CD8-positive, alpha-beta memory T cell (primary cell): ENCODE data around the gene BEGAIN. TPM values are rescaled to one million over a fixed set of nuclear protein-coding genes. Genes with fewer than 3 reads are reported as not detected.

Source experiments
- CTCF ChIA-PET: fragments of 350-600 bp; sonication (Branson Sonifier 250); formaldehyde crosslinking; loops from one replicate; lab custom pipeline; 2021; ENCODE audit warnings: antibody characterized with exemption; lab: Charles Lee
- POLR2A ChIA-PET: fragments of 350-600 bp; sonication (Branson Sonifier 250); formaldehyde crosslinking; loops from one replicate; lab custom pipeline; 2021; ENCODE audit warnings: antibody characterized with exemption; lab: Charles Lee
- DNase-seq, 5 donors: peaks; one replicate each; pipeline versions ENCODE4 v3.0.0 to v3.0.0-alpha.2; 2020 to 2022; ENCODE audit warnings: mixed read lengths in 1 of 5
- H3K27ac ChIP-seq: one replicate; pipeline ENCODE4 v1.7.0; 2013; ENCODE audit warnings: low read depth, mild to moderate bottlenecking, low read length, moderate library complexity
- H3K27me3 ChIP-seq: 2 replicates; pipeline ENCODE4 v1.7.0; 2013; ENCODE audit warnings: low read length, mild to moderate bottlenecking; ENCODE audit not compliant: insufficient read depth, poor library complexity, severe bottlenecking
- H3K36me3 ChIP-seq: 2 replicates; pipeline ENCODE4 v1.7.0; 2013; ENCODE audit warnings: mild to moderate bottlenecking, low read length, moderate library complexity; ENCODE audit not compliant: insufficient read depth
- H3K4me1 ChIP-seq: 2 replicates; pipeline ENCODE4 v1.7.0; 2013; ENCODE audit warnings: mild to moderate bottlenecking, low read length, moderate library complexity; ENCODE audit not compliant: insufficient read depth
- H3K4me3 ChIP-seq: 2 replicates; pipeline ENCODE4 v1.7.0; 2013; ENCODE audit warnings: mild to moderate bottlenecking, low read length
- H3K9me3 ChIP-seq: 2 replicates; pipeline ENCODE4 v1.7.0; 2013; ENCODE audit warnings: mild to moderate bottlenecking, low read length
- H3K27ac Mint-ChIP-seq, 8 donors: one replicate each; pipeline ENCODE4 v1.8.0; 2020 to 2021; ENCODE audit warnings: mixed read lengths in 8 of 8, mild to moderate bottlenecking in 6 of 8, inconsistent platforms in 3 of 8, moderate library complexity in 3 of 8
- H3K27me3 Mint-ChIP-seq, 2 donors: one replicate each; pipeline ENCODE4 v1.8.0; 2020 to 2021; ENCODE audit warnings: mixed read lengths in 2 of 2, mild to moderate bottlenecking in 1 of 2, moderate library complexity in 1 of 2
- H3K36me3 Mint-ChIP-seq, 3 donors: one replicate each; pipeline ENCODE4 v1.8.0; 2020 to 2021; ENCODE audit warnings: mixed read lengths in 3 of 3, inconsistent platforms in 1 of 3, mild to moderate bottlenecking in 1 of 3
- H3K4me1 Mint-ChIP-seq, 3 donors: one replicate each; pipeline ENCODE4 v1.8.0; 2020 to 2021; ENCODE audit warnings: mixed read lengths in 3 of 3, inconsistent platforms in 1 of 3, mild to moderate bottlenecking in 1 of 3
- H3K4me3 Mint-ChIP-seq, 7 donors: one replicate each; pipeline ENCODE4 v1.8.0; 2020 to 2021; ENCODE audit warnings: mixed read lengths in 7 of 7, mild to moderate bottlenecking in 6 of 7, moderate library complexity in 4 of 7, inconsistent platforms in 2 of 7
- H3K9me3 Mint-ChIP-seq, 5 donors: one replicate each; pipeline ENCODE4 v1.8.0; 2020 to 2022; ENCODE audit warnings: mixed read lengths in 5 of 5, mild to moderate bottlenecking in 3 of 5, moderate library complexity in 2 of 5, inconsistent platforms in 1 of 5
- polyA plus RNA-seq: library from polyadenylated mRNA; unstranded; fragments of 300-500 nt; fragmentation: Illumina TruSeq; gene quantifications from one replicate; pipeline ENCODE4 v1.2.3, GENCODE V29; 2021
- total RNA-seq, 2 experiments: library from RNA; stranded (reverse); gene quantifications; one replicate each; pipeline ENCODE4 v1.2.3, GENCODE V29; 2021

Gene BEGAIN
- total and polyA plus RNA-seq, 3 experiments from 2014 or later: 0.26 to 2.4 (median 2.4) TPM

- H3K27me3 ChIP-seq: no peaks in the 10 kb centered on the region
- ChIA-PET CTCF (no interaction called here), POLR2A (no interaction called here)
- no peak overlapping the region for H3K4me3 ChIP-seq
- H3K4me3 Mint-ChIP-seq: no peak overlapping the region
- no peaks in the 10 kb centered on the region for H3K27me3 Mint-ChIP-seq
- H3K27ac Mint-ChIP-seq: no peak overlapping the region
- no peaks in the 10 kb centered on the region for H3K9me3 Mint-ChIP-seq
- no peak for DNase-seq
- no peaks in the 10 kb centered on the region for H3K36me3 ChIP-seq
- peaks cover 0 to 7% (median 4%) of the 10 kb centered on the region in 3 donors for H3K36me3 Mint-ChIP-seq
- H3K27ac ChIP-seq: no peak overlapping the region
- H3K9me3 ChIP-seq: no peaks in the 10 kb centered on the region
- H3K4me1 ChIP-seq: no peaks in the 10 kb centered on the region
- H3K4me1 Mint-ChIP-seq: no peaks in the 10 kb centered on the region
Measured at GRCh38 chr14:100498068-100498467, 89.1 kb downstream of the BEGAIN start.

DNA sequence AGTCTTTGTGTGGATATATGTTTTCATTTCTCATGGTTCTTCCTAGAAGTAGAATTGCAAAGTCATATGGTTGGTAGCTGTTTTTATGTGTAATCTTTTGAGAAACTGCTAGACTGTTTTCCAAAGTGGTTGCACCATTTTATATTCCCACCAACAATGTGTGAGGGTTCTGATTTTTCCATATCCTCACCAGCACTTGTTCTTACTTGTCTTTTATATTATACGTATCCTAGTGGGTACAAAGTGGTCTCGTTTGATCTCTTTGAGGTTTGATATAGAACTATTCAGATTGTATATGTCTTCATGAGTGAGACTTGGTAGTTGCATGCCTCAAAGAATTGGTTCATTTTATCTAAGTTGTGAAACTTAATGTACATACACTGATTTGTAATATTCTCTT lies 91.3 kb downstream of the BEGAIN start:
- no peak overlapping the region for H3K27ac Mint-ChIP-seq
- DNase-seq: no peak
- ChIA-PET POLR2A (no interaction called here), CTCF (interaction anchor here (1.0 kb wide), 1 partner anchor 167 kb away, joined by 3 read pairs; no protein-coding TSS in a partner anchor)
- peaks cover 0 to 5% (median 0%) of the 10 kb centered on the region in 3 donors for H3K36me3 Mint-ChIP-seq
- no peak overlapping the region for H3K4me3 Mint-ChIP-seq
- H3K4me1 Mint-ChIP-seq: no peaks in the 10 kb centered on the region
- Histone ChIP-seq H3K4me3 (no peak overlapping the region), H3K36me3 (no peaks in the 10 kb centered on the region), H3K4me1 (no peaks in the 10 kb centered on the region), H3K27ac (no peak overlapping the region), H3K9me3 (no peaks in the 10 kb centered on the region), H3K27me3 (no peaks in the 10 kb centered on the region)
- H3K27me3 Mint-ChIP-seq: no peaks in the 10 kb centered on the region
- no peaks in the 10 kb centered on the region for H3K9me3 Mint-ChIP-seq

GRCh38 chr14:100494645-100495044 lies 92.6 kb downstream of the BEGAIN start:
- no peak overlapping the region for H3K27ac Mint-ChIP-seq
- DNase-seq: no peak
- Histone ChIP-seq H3K27ac (no peak overlapping the region), H3K27me3 (no peaks in the 10 kb centered on the region), H3K4me3 (no peak overlapping the region), H3K36me3 (no peaks in the 10 kb centered on the region), H3K9me3 (no peaks in the 10 kb centered on the region), H3K4me1 (no peaks in the 10 kb centered on the region)
- no peaks in the 10 kb centered on the region for H3K9me3 Mint-ChIP-seq
- H3K4me1 Mint-ChIP-seq: no peaks in the 10 kb centered on the region
- ChIA-PET CTCF (interaction anchor here (0.7 kb wide), 1 partner anchor 151 kb away, joined by 3 read pairs; no protein-coding TSS in a partner anchor), POLR2A (no interaction called here)
- peaks cover 0 to 5% (median 1%) of the 10 kb centered on the region in 3 donors for H3K36me3 Mint-ChIP-seq
- no peaks in the 10 kb centered on the region for H3K27me3 Mint-ChIP-seq
- H3K4me3 Mint-ChIP-seq: no peak overlapping the region

DNA sequence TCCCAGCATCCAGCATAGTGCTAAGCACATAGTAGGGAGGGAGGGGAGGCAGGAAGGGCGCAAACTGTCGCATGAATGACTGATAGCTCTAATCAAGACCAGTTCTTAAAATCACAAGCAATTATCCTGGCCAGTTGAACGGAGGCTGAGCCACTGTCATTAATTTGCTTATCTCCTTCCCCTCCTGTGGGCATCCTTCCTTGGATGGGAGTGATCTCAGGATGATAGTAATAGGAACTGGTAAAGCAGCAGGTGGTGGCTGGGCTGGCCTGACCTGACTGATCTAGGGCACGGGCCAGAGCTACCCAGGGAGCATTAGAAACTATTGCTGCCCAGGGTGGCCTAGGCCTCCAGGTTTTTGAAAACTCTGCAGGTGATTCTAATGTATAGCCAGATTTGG lies 97.0 kb downstream of the BEGAIN start:
- POLR2A ChIA-PET: no interaction called here
- Mint-ChIP-seq H3K36me3 (peaks cover 1 to 8% (median 7%) of the 10 kb centered on the region in 3 donors), H3K27ac (no peak overlapping the region), H3K4me3 (no peak overlapping the region), H3K27me3 (no peaks in the 10 kb centered on the region), H3K9me3 (no peaks in the 10 kb centered on the region), H3K4me1 (peaks cover 17 to 34% (median 26%) of the 10 kb centered on the region in 3 donors)
- Histone ChIP-seq H3K27me3 (no peaks in the 10 kb centered on the region), H3K27ac (no peak overlapping the region), H3K9me3 (no peaks in the 10 kb centered on the region), H3K36me3 (no peaks in the 10 kb centered on the region), H3K4me1 (peaks cover 10% of the 10 kb centered on the region), H3K4me3 (no peak overlapping the region)
- no peak for DNase-seq
- CTCF ChIA-PET: no interaction called here

- ChIA-PET POLR2A (no interaction called here), CTCF (no interaction called here)
- Mint-ChIP-seq H3K36me3 (peaks cover 16 to 19% (median 18%) of the 10 kb centered on the region in 3 donors), H3K4me1 (peaks cover 17 to 35% (median 26%) of the 10 kb centered on the region in 3 donors), H3K4me3 (peak overlapping the region in 2 of 7 donors; percentile 41 to 46), H3K9me3 (no peaks in the 10 kb centered on the region), H3K27me3 (no peaks in the 10 kb centered on the region), H3K27ac (peak overlapping the region in 3 of 8 donors; percentile 45 to 63 (median 61))
- no peak for DNase-seq
- H3K4me3 ChIP-seq: no peak overlapping the region
- no peaks in the 10 kb centered on the region for H3K36me3 ChIP-seq
- H3K27ac ChIP-seq: no peak overlapping the region
- H3K4me1 ChIP-seq: peaks cover 10% of the 10 kb centered on the region
- H3K27me3 ChIP-seq: no peaks in the 10 kb centered on the region
- H3K9me3 ChIP-seq: no peaks in the 10 kb centered on the region
Measured at GRCh38 chr14:100488057-100488456, 99.2 kb downstream of the BEGAIN start.

GRCh38 chr14:100487304-100487703 lies 99.9 kb downstream of the BEGAIN start:
- H3K9me3 Mint-ChIP-seq: no peaks in the 10 kb centered on the region
- H3K27me3 ChIP-seq: no peaks in the 10 kb centered on the region
- no peak overlapping the region for H3K4me3 Mint-ChIP-seq
- H3K36me3 Mint-ChIP-seq: peaks cover 15 to 19% (median 16%) of the 10 kb centered on the region in 3 donors
- H3K4me1 Mint-ChIP-seq: peaks cover 17 to 35% (median 26%) of the 10 kb centered on the region in 3 donors
- no peak overlapping the region for H3K27ac Mint-ChIP-seq
- no peak overlapping the region for H3K27ac ChIP-seq
- H3K4me3 ChIP-seq: no peak overlapping the region
- H3K4me1 ChIP-seq: peaks cover 10% of the 10 kb centered on the region
- no peaks in the 10 kb centered on the region for H3K27me3 Mint-ChIP-seq
- POLR2A ChIA-PET: no interaction called here
- H3K9me3 ChIP-seq: no peaks in the 10 kb centered on the region
- CTCF ChIA-PET: no interaction called here
- DNase-seq: no peak
- H3K36me3 ChIP-seq: no peaks in the 10 kb centered on the region

Other genes starting within 250 kb of the BEGAIN start
- gene WDR25, start 210.9 kb downstream of the BEGAIN start, total RNA-seq: 1 to 10 TPM; 7.8 to 9.1 TPM
- gene WDR25, start 210.9 kb downstream of the BEGAIN start, polyA plus RNA-seq: 10.4 TPM
- not detected for gene DLK1, start 139.5 kb upstream of the BEGAIN start, total RNA-seq
- not detected for gene DLK1, start 139.5 kb upstream of the BEGAIN start, polyA plus RNA-seq
- under 1 TPM in 1 of 2 experiments, not detected in 1; 0.13 TPM for gene MEG3, start 238.7 kb upstream of the BEGAIN start, total RNA-seq
- not detected for gene MEG3, start 238.7 kb upstream of the BEGAIN start, polyA plus RNA-seq